GM21529 (cell line): ENCODE measurements around the gene NME9.

Source experiments
- ATAC-seq: cut with Tn5 transposase; IDR thresholded peaks from one replicate; pipeline ENCODE4 v1.9.1; 2021; ENCODE audit not compliant: unreplicated experiment

The NME9 gene

GRCh38 chr3:138336454-138336999, 6.9 kb upstream of the NME9 start:
- ATAC-seq = no peak

GRCh38 chr3:138334608-138335007, 5.0 kb upstream of the NME9 start:
- ATAC-seq = no peak

DNA sequence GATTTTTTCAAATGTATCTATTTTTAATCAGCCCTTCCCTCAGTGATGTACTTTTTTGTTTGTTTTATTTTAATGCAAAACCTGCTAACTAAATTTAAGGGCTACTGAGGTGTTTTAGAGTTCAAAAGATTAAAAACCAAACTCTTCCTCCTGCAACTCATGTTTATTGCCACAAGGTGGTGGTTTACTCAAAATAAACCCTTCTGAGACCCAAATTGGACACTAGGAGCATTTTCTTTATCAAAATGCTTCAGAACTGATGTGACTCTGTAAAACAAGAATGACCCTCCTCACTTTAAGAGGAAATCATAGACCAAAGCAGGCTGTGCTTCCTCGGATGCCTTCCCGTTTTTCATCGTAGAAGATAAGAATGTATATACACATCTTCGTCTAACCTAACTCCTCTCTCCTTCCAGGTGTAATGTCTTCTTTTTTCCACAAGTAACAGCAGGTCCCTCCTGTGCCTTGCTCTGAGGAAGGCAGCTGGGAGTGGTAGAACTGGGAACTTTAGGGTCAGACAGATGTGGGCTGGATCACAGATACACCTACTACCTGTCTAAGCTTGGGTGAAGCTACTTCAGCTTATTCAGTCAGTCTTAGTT, 2.9 kb upstream of the NME9 start:
- no peak for ATAC-seq

GRCh38 chr3:138331143-138331894, 1.7 kb upstream of the NME9 start:
- ATAC-seq = no peak

- no peak for ATAC-seq
These were observed 288 bp upstream of the NME9 start for GRCh38 chr3:138329984-138330293.

GRCh38 chr3:138328341-138328740, 1.3 kb downstream of the NME9 start:
- no peak for ATAC-seq

DNA sequence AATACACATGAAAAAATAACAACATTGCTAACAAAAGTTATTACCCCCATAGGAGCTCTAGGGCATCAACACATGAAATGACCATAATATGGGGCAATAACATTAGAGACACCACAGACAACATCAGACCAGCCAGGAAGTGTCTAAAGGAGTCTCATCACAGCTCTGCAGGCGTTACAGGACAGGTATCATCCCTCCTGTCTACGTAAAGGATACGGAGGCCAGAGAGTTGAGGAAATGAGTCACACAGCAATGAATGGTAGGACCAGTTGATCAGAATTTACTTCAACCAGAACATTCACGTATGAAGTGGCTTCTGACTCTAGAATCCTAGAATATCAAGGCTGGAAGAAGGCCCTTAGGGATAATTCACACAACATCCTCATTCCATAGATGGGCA, 1.8 kb downstream of the NME9 start:
- no peak for ATAC-seq

DNA sequence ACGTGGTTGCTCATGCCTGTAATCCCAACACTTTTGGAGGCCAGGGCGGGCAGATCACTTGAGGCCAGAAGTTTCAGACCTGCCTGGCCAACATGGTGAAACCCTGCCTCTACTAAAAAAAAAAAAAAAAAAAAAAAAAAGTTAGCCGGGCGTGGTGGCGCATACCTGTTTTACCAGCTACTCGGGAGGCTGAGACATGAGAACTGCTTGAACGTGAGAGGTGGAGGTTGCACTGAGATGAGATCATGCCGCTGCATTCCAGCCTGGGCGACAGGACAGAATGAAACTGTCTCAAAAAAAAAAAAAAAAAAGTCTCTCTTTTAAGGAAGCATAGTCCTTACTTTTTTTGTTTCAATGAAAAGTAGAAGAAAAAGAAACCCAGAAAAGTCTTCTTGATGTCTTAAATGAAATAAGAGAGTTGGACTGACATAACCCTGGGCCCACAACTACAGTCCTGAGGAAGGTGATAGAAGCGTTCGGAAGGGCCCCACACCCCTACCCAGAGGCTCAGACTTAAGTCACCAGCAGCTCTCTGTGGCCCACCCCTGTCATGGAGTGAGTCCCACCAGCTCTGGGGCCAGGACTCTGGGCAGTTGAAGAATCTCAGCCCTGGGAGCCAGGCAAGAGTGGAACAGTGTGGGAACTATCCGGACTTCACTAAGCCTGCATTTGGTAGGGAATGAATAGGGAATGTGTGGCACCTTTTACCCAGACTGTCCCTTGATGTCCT, 2.6 kb downstream of the NME9 start:
- ATAC-seq = no peak

GRCh38 chr3:138325990-138326389, 3.7 kb downstream of the NME9 start:
- no peak for ATAC-seq

- no peak for ATAC-seq
These were observed 5.7 kb downstream of the NME9 start for GRCh38 chr3:138323971-138324370.

GRCh38 chr3:138317687-138318086, 12.0 kb downstream of the NME9 start:
- no peak for ATAC-seq

DNA sequence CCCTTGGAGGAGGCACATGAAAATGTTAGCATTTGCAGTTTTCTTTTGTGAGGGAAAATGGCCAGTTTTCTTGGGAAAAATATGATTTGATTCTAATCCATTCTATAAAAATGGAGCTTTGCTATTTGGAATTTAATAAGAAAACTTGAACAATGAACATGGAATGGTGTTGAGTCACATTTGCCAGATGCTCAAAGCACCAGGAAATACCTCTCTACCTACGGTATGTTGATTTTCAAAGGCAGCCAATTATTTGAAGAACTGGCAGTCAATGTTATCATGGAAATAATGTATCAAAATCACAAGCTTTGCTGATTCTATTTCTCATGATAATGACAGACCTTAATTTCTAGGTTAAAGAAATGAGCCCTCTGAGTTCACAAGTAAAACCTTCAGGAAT, 14.9 kb downstream of the NME9 start:
- ATAC-seq = no peak

DNA sequence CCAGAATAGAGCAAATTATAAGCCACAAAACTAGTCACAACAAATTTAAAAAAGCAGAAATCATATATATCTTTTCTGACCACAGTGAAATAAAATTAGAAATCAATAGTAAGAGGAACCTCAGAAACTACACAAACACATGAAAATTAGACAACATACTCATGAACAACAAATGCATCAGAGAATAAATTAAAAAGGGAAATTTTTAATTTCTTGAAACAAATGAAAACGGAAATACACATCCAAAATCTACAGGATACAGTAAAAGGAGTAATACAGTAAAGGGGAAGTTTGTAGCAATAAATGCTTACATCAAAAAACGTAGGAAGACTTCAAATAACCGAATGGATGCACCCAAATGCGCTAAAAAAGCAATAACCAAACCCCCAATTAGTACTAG, 19.2 kb downstream of the NME9 start:
- ATAC-seq = no peak

- ATAC-seq = no peak
These were observed 20.9 kb downstream of the NME9 start for GRCh38 chr3:138308783-138309182.

- ATAC-seq = no peak
These were observed 21.8 kb downstream of the NME9 start for GRCh38 chr3:138307899-138308298.

- ATAC-seq = no peak
These were observed 26.2 kb downstream of the NME9 start for GRCh38 chr3:138303474-138303873.

DNA sequence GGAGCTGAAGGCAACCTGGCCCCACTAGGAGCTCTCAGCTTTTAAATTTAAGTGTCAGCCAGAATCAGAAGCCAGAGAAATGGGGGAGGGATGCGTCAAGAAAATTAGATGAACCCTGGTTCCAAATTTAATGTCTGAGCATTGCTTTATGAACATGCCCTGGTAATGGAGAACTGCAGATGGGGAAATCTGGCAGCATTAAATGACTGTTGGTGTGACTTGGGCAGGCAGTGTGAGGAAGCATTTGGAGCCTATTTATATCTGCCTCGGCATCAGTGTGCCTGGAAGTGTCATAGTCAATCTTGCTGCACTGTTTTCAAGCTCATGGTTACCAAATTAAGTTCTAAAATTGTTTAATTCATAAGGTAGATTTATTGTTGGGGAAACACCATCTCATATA, 29.0 kb downstream of the NME9 start:
- ATAC-seq = no peak

DNA sequence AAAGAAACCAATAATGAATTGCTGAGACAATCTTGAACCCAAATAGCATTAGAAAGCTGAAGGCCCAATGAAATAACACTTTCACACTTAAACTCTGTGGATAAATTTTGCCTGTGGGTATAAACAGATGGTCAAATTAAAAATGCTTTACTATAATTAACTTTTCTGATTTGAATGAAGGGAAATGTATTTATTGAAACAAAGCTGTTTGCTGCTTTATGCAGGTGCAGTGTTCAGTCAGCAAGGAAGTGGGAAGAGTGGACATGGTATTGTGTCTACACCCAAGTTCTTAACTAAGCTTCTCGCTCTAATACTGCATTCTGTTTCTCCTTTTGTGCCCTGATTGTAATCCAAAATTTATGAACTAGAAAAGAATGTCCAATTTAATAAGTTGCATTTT, 31.8 kb downstream of the NME9 start:
- ATAC-seq = no peak

GRCh38 chr3:138297059-138297607, 32.5 kb downstream of the NME9 start:
- peak; percentile 36 for ATAC-seq

DNA sequence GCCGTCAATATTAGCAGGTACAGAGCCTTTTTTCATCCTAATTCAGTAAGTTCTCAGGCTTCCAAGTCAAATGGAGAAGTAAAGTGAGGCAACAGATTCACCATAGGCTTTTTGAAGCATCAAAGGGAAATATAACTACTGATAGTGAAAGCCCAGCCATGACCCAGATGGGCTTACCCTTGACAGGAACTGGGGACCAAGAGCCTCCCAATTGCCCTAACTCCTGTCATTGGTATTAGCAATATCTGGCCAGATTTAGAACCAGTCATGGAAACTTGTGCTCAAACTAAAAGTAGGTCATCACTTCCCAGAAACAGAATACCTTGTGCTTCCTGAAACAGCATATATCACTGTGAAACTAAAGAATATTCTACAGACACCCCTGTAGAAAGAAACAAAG, 33.0 kb downstream of the NME9 start:
- ATAC-seq = peak; percentile 64

- ATAC-seq = no peak
These were observed 40.0 kb downstream of the NME9 start for GRCh38 chr3:138289701-138290100.

DNA sequence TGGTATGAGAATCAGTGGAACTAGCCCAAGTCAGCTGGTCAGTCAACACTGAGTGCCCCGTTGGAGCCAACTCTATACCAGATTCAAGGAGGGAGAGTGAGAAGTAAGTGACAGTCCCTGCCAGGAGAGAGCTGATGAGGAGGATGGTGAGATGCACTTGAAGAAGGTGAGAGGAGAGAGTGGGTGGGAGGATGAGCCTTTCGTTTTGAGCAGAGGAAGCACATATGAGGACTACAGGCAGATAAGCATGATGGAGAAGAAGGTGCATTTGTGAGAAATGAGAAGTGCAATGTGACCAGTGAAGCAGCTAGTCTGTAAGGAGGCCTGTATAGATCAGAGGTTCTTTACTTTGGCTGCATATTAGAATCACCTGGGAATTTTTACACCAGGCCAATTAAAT, 40.4 kb downstream of the NME9 start:
- ATAC-seq = no peak
